ENCODE results near the gene ALKBH6. TPM values are rescaled to one million over a fixed set of nuclear protein-coding genes. Genes with fewer than 3 reads are reported as not detected.
A peak's percentile ranks its signal among the peaks of the same experiment; 100 is the strongest.

Gene ALKBH6
- total and polyA plus RNA-seq, 8 donors: 2.6 to 22.8 (median 6.3) TPM

- no peak for FAIRE-seq
- TF ChIP-seq CTCF (IDR thresholded peaks at IDR 0.05): no peak
These were observed 20.0 kb downstream of the ALKBH6 start for GRCh38 chr19:35993923-35994598.

GRCh38 chr19:35992907-35993765 is 20.9 kb downstream of the ALKBH6 start:
- 89 to 93% methylated on average over 8 of the region's 8 CpGs for WGBS, 2 donors
- Histone ChIP-seq H3K27me3 (no peaks in the 10 kb centered on the region), H3K27ac (no peak overlapping the region), H3K4me1 (peaks cover 0 to 11% (median 0%) of the 10 kb centered on the region in 3 donors), H3K36me3 (no peaks in the 10 kb centered on the region), H3K4me3 (no peak overlapping the region), H3K9me3 (no peaks in the 10 kb centered on the region)
- no peak for DNase-seq
- no peak for ATAC-seq
- no peak for TF ChIP-seq CTCF (IDR thresholded peaks at IDR 0.05)
- intact Hi-C loops (cut with DNase I): no loop called here
- FAIRE-seq: no peak

More at GRCh38 chr19:35993923-35994598, 20.0 kb downstream of the ALKBH6 start:
- intact Hi-C loops (cut with DNase I): no loop called here
- WGBS, 2 donors: 38 to 43% methylated on average over 49 of the region's 49 CpGs
- H3K4me3 ChIP-seq: peak overlapping the region; percentile 71 to 99 (median 80)
- ATAC-seq (peak in 1 of 4 donors; percentile 2), DNase-seq (peak in 3 of 6 donors; percentile 38 to 78 (median 49))
- no peaks in the 10 kb centered on the region for H3K36me3 ChIP-seq
- no peak overlapping the region for H3K27ac ChIP-seq
- H3K4me1 ChIP-seq: peaks cover 0 to 11% (median 2%) of the 10 kb centered on the region in 3 donors
- H3K27me3 ChIP-seq: no peaks in the 10 kb centered on the region
- H3K9me3 ChIP-seq: no peaks in the 10 kb centered on the region

GRCh38 chr19:35991731-35992450 is 22.1 kb downstream of the ALKBH6 start:
- ATAC-seq (no peak), DNase-seq (no peak), FAIRE-seq (no peak)
- intact Hi-C loops (cut with DNase I): no loop called here
- Histone ChIP-seq H3K4me3 (no peak overlapping the region), H3K9me3 (no peaks in the 10 kb centered on the region), H3K36me3 (no peaks in the 10 kb centered on the region), H3K27me3 (no peaks in the 10 kb centered on the region), H3K27ac (no peak overlapping the region), H3K4me1 (peaks cover 0 to 10% (median 0%) of the 10 kb centered on the region in 3 donors)
- WGBS, 2 donors: 74 to 76% methylated on average over 7 of the region's 7 CpGs
- TF ChIP-seq CTCF (IDR thresholded peaks at IDR 0.05): no peak

GRCh38 chr19:35990771-35991730 is 23.0 kb downstream of the ALKBH6 start:
- H3K4me3 ChIP-seq: no peak overlapping the region
- peaks cover 0 to 3% (median 0%) of the 10 kb centered on the region in 4 donors for H3K27me3 ChIP-seq
- FAIRE-seq: no peak
- no peak overlapping the region for H3K27ac ChIP-seq
- intact Hi-C loops (cut with DNase I): no loop called here
- peaks cover 0 to 2% (median 0%) of the 10 kb centered on the region in 3 donors for H3K4me1 ChIP-seq
- no peak for DNase-seq
- no peaks in the 10 kb centered on the region for H3K9me3 ChIP-seq
- no peaks in the 10 kb centered on the region for H3K36me3 ChIP-seq
- 69 to 82% methylated on average over 10 of the region's 10 CpGs for WGBS, 2 donors
- TF ChIP-seq CTCF (IDR thresholded peaks at IDR 0.05): no peak
- no peak for ATAC-seq
